Fibroblast of the conjunctiva (primary cell): ENCODE measurements around the gene ARSG.

Experiments
- DNase-seq: peaks from one replicate; pipeline ENCODE4 v3.0.0-alpha.2; 2010; ENCODE audit warnings: low read depth

Gene ARSG

DNA sequence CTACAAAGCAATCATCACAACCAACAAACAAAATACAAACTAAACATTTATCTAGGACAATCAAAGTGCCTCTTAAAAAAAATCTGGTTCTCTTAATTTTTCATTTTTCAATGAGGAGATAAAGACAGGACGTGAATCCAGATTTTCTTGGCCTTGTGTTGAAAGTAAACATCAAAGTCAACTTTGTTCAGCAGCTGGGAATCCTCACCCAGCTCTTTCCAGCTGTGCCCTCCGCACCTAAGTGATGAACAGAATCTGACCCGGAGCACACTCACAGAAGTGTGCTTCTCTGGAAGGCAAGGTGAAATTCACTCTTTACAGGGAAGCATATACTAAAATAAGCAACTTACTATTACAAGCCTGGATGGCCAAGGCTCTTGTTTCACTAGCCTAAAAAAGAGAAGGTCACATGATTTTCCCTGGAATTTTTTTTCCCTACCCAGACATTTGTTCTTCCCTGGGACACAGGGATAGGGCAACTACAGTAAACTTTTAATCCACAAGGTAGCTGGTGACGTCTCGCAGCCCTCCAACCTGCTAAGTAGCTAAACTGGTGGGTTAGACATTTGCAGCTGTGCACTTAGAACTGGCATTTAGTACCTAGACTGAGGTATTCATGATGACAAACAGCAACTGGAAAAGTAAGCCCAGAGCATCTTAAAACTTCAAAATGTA, 162.8 kb downstream of the ARSG start:
- no peak for DNase-seq

DNA sequence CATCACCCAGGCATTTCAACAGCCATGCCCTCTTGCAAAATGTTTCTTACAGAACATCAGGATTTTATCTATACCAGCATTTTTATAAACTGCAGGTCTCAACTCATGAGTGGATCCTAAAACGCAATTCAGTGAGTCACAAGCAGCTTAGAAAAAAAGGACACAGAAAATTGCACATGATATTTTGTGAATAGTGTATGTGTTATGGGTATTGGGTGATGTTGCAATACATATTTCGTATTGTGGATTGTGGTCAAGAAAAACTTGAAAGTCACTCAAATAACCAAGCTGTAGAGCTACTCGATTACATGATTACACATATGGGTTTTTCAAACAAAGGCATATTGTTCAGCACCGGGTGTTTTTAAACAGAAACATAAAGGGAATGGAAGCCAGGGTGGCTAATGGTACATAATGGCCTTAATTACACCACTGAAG, 164.6 kb downstream of the ARSG start:
- peak; percentile 83 for DNase-seq

DNA sequence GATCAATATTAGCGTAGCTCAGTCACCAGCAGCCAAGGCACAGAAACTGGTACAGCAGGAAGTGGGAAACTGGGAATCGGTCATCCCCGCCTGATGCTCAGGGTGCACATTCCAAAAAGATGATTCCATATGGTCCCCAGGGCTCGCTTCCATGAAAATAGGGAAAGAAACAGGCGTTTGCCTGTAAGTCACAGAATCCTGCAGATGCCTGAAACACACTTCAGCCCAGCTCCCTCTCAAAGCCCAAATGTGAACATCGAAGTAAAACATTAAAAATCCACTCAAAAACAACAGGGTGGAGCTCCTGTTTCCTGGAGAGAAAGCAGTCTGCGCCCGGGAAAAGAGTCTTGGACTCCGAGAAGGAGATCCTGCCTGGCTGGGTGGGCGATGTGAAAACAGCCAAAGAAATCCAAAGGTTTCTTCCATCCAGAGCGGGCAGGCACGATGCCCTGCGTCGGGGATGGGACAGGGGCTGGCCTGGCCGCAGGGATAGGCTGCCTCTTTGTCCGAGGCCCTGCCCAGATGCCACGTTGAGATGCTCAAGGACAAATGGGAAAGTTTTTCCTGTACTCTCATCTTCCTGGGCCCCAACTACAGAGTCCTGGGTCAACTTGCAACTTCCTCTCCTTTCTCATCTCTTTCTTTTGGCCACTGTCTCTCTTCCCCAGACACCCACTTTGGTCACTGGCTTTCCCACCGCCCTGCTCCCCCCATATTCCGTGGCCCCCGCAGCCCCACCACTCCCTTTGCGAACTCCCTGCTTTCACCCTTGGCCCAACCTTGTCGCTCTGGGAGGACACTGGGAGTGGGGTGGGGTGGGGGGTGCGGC, 165.3 kb downstream of the ARSG start:
- DNase-seq = peak; percentile 88

DNA sequence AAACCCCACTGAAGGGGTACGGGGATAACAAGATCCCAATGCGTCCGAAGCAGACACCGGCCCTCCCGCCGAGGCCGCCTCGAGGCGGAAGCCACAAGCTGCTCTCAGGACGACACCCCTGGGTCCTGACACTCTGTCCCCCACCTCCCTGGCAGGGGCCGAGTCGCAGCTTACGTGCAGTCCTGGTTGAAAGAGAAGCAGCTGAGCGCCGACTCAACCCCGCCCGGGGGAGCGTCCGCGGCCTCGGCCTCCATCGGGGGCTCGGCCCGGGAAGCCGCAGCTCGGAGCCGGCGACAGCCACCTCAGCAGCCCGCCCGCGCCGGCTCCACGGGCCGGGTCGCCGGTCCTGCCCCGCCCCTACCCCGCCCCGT, 165.9 kb downstream of the ARSG start, which contains the start of gene WIPI1:
TSS of gene WIPI1 (minus strand) at position 329 of the 371 bp plus-strand sequence. CDS start at position 254, 75 bp downstream.
- DNase-seq = no peak

DNA sequence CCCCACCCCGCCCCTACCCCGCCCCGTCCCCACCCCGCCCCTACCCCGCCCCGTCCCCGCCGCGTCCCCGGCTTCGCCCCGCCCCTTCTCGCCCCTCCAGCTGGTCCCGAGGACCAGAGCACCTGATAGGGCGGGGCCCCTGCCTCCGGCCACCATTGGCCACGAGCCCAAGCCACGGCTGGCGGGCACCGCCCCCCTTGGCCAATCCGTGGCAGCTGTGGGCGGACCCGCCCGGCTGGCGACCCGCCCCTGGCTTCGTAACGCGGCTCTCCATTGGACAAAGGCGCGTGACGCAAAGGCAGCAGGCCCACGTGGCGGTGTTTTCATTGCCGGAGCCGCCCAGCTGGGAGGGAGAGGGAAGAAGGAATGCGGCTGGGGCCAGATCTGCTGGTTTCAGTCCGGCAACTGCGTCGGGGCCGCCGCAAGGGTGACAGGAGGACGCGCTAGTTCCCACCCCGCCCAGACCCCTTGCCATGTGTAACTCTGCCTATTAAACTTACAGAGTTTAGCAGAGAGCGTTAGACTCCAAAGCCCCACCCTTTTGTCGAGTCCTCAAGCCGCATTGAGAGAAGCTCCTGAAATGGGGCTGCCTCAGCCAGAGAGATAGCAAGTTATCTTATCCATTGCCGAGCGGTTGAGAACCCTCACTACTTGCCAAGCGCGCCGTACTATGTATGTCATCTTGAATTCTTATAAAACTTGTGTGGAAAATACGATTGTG, 166.4 kb downstream of the ARSG start:
- DNase-seq = peak; percentile 97

DNA sequence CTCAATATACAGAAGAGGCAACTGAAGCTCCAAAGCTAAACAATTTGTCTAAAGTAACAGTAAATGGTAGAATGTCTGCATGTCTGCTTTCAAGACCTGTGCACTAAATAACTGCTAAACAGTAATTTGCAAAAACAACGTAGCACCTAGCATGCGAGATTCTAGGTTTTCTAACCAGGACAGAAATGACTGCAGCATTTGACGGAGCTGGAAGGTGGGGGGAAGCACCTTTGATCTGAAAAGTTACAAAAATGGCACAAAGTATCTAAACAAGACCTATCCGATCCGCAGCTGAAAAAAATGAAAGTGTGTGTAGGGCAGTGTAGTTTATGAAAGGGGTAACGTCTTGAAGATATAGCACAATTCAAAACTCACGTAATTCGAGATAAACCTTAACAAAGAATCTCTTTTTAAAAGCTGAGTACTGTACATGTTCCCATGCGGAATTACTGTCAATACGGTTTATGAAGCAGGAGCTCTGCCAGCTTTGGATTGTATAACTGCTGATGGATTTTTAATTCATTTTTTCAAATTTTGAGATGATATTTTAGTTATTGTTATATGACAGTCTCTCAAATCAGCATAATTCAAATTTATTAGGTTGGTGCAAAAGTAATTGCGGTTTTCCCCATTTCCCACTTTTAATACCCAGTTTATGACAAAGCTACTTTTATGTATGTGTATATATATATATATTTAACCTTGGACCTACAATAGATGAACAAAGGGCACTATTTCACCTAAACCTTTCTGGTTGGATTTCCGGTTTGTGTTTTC, 167.2 kb downstream of the ARSG start:
- no peak for DNase-seq

DNA sequence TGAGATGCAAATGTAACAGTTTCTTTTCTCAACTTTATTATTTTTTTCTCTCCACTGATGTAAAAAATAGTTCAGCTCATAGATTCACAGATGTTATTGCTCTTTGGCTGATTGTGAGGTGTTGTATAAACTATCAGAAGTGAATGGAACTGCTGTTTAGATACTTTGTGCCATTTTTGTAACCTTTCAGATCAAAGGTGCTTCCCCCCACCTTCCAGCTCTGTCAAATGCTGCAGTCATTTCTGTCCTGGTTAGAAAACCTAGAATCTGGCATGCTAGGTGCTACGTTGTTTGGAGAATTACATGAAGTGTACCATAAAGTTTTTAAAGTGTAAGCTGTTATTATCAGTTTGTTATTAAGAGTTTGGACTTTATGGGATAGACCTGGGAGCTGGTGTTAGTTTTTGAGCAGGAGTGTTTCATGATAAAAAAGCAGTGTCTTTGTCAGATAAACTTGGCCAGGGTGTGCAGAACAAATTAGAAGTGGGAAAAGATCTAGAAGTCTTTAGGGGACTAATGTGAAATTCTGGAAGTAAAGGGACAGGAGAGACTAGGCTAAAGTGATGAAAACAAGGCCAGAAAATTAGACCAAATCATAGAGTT, 167.8 kb downstream of the ARSG start:
- DNase-seq = no peak

DNA sequence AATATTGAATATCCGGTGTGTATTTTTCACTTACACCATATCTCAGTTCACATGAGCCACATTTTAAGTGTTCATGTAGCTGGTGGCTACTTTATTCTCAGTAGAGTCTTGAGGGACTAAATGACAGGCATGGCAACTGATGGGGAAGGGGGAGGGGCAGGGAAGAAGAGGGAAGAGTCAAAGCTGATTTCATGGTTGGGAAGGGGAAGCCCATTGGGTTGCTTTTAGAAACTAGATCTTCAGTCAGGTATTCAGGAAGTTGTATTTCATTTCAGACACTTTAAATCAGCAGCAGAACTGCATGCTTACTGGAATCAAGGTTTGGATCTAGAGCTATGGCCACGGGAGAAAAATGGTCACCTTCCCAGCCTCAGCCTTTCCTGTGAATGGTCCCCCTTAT, 168.9 kb downstream of the ARSG start:
- no peak for DNase-seq

DNA sequence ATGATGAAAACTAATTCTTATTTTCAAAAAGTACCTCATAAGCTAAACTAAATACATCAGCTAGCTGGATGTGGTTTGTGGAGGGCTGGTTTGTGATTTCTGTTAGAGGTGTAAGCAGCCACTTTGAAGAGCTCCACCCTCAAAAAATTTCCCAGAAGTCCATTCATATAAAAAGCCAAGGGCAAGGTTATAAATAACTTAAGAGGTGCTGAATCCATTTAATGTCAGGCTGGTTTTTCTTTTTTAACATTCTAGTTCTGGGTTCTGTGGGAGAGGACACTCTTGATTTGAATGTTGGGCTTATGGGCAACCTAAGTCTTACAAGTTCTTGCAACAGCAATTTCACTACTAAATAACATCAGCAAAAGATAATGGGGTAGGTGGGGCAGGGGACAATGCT, 169.4 kb downstream of the ARSG start:
- DNase-seq = no peak

DNA sequence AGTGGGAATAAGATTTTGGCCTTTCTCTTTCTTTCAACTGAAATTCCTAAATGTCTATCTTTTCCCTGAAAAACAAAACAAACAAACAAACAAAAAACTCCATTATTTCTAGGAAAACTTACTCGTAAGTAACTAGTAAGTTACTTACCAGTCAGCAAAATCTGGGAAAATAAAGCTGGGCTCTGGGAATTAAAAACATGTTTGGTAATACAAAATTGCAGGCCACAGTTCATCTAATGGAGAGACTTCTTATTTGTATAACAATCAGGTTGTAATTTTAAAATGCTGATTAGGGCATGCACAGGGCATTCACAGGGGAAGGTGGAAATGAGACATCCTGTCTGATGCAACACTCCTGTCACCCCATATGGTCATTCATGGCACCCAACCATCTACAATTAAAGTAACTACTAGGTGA, 169.8 kb downstream of the ARSG start:
- no peak for DNase-seq

DNA sequence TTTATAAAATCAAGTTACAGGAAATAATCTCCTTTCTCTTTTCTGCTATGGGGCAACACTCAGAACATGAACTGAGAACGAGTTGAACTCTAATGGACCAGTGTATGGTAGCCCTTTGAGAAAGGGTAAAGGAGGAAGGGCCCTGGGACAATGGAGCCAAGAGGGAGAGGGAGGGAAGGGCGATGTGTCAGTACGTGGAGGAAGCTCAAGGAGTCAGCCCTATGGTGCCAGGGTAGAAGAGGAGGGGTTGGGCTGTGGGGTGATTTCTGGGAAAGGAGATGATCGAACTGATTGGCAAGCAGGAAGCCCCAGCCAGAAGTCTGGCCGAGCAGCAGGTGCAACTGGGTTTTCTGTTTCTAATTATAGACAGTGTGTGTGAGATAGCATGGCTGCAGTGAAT, 170.3 kb downstream of the ARSG start:
- no peak for DNase-seq

DNA sequence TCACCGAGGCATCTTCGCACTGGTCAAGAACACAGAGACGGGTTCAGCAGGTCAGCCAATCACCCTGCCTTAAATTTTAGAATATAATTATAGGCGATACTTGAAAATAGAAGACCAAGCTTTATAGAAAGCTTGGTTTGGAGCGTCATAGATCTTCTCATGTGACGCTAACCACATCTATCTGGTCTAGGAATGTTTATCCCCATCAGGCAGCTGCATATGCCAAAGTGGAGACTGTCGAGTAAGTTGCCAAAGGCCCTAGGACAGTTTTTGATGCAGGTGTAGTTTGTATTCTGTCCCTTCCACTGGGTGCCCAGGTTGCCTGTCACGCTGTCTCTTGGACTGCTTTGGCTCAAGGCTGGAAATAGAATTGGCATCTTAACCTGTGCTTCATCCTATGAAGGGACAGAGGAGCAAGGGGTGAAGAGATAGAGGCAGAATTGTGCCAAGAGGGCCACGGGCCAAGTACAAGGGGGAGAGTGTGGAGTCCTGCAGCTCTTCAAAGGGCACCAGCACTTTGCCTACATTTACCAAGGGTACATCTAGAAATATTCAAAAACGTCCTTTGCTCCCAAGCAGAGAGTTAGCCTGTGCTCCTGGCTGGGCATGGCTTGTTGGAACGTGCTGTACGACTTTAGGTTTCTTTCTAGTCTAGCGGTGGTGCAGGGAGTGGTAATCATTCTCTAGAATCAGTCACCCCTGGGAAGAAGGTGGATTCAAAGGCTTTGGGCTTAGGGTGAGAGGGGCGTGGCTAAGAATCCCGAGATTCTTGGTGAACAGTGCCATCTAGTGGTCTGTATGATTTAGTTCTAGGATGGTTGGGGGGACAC, 171.3 kb downstream of the ARSG start:
- DNase-seq = peak; percentile 79

DNA sequence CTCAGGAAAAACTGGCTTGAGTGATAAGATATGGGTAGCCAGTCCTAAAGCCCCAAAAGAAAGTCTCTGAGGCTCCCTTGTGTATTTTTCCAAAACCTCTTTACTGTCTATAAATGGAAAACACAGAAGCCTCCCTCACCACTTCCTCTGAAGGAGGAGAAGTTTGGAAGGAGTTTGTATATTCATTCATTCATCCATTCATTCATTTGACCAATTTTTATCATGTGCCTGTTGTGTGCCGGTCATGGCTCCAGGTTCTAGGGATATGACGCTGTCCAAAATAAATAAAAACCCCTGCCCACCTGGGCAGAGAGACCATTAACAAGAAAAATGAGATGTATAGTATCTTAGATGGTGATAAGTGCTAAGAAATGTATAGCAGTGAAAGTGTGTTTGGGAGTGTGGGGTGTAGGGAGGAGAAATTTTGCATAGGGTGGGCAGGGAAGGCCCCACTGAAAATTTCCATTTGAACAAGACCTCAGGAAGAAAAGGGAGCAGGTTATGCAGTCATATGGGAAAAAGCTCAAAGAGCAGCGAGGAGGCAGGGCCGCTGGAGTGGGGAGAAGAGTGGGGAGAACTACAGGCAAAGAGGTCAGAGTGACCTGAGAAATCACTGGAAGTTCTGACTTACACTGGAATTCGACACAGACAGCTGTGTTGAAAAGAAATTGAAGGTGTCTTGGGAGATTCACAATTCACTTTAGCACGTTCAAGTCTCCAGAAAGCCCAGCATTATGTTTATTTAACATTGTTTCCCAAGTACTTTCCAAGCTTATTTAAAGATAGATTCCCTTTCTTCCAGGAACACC, 172.1 kb downstream of the ARSG start:
- DNase-seq = no peak

DNA sequence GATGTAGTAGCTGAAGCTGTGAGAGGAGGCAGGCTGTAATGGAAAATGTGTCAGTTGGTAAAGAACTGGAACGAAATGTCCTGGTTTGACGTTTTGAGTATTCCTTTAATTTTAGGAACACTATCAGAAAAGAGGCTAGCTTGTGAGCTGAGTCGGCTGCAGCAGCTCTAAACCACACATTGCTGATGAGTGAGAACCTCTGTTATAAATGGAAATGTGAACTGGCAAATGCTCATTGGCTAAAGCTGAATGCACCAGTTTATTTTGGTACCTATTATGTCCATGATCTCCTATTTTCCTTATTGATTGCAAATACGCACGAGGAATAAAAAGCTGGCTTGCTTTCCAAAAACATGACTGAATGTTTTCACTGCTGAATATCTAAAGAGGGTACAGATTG, 177.0 kb downstream of the ARSG start:
- no peak for DNase-seq

DNA sequence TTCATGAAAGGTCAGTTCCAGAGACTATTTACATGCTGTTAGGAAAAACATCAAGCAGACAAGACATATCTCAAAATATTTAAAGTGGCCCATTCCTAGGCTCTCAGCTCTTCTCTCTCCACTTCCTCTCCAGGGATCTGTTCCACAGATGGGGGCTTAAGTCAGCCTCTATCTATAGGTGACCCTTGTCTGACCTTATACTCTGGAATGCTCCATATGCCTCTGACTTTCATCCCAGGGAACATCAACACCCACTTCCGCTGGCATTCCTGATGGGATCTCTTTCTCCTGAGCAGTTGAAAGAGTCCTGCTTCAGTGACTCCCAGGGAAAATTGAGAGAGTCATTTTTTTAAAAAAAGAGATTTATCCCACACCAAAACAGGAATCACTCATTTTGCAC, 177.5 kb downstream of the ARSG start:
- no peak for DNase-seq
